Urinary bladder (tissue), 4 donors: Measurements from ENCODE around the gene NOX3. TPM values are rescaled to one million over a fixed set of nuclear protein-coding genes. Genes with fewer than 3 reads are reported as not detected.

Experiments
- DNase-seq: peaks from one replicate; pipeline ENCODE4 v3.0.0-alpha.2; 2015; ENCODE audit errors: extremely low spot score
- H3K27ac ChIP-seq: one replicate; pipeline ENCODE4 v1.5.1; 2013; ENCODE audit warnings: low read depth, mild to moderate bottlenecking, moderate library complexity
- H3K36me3 ChIP-seq: one replicate; pipeline ENCODE4 v1.6.1; 2013; ENCODE audit warnings: mild to moderate bottlenecking, moderate library complexity; ENCODE audit not compliant: insufficient read depth
- H3K4me1 ChIP-seq: one replicate; pipeline ENCODE4 v1.6.1; 2013; ENCODE audit warnings: mild to moderate bottlenecking, moderate library complexity; ENCODE audit not compliant: insufficient read depth
- H3K4me3 ChIP-seq: one replicate; pipeline ENCODE4 v1.5.1; 2013; ENCODE audit warnings: low read depth, low read length
- WGBS: extraction: QIAGEN DNeasy Blood & Tissue Kit; methylation state at CpG from one replicate; pipeline ENCODE4 v1.1.7; 2013; 5-methylcytosine and 5-hydroxymethylcytosine counted together
- polyA plus RNA-seq: library from polyadenylated mRNA; stranded (reverse); fragments of 200-250 nt; gene quantifications from one replicate; pipeline ENCODE4 v1.2.3, GENCODE V29; 2013
- total RNA-seq: library from RNA; depleted of rRNA; stranded (reverse); fragments of >200 nt; gene quantifications from one replicate; pipeline ENCODE4 v1.2.3, GENCODE V29; 2014
- donor health status: healthy with polysubstance abuse.
- donor health status: healthy.

NOX3 gene
- total and polyA plus RNA-seq, 2 donors: not detected

- no peak overlapping the region for H3K27ac ChIP-seq
- WGBS: 70% methylated on average over 10 of the region's 10 CpGs
Measured at GRCh38 chr6:155411154-155412052, 44.2 kb downstream of the NOX3 start.

DNA sequence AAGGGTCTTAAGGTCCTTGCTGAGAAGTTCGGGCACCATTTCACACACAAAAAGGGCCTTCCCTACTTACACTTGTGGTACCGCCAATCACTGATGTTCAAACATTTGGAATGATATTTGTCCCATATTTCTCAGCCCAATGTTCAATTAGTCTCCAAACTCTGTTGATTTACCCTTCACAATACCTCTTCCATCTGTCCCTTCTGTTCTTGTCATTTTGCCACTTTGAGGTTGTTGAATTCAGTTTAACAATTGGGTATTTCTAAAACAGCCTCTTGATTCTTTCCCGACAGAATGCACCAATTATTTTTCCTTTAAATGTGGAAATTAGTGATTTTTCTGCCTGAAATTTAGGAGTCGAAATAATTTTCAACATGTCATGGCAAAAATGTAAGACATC, 46.2 kb downstream of the NOX3 start:
- DNase-seq: no peak
- WGBS: 90% methylated on average over 4 of the region's 4 CpGs
- Histone ChIP-seq H3K27ac (no peak overlapping the region), H3K4me3 (no peak overlapping the region), H3K36me3 (no peaks in the 10 kb centered on the region), H3K4me1 (no peaks in the 10 kb centered on the region)

More at GRCh38 chr6:155411154-155412052, 44.2 kb downstream of the NOX3 start:
- no peak overlapping the region for H3K4me3 ChIP-seq
- H3K36me3 ChIP-seq: no peaks in the 10 kb centered on the region
- DNase-seq: no peak
- H3K4me1 ChIP-seq: no peaks in the 10 kb centered on the region

GRCh38 chr6:155408981-155409380, 46.7 kb downstream of the NOX3 start:
- no peak overlapping the region for H3K4me3 ChIP-seq
- WGBS: 90% methylated on average over 9 of the region's 9 CpGs
- no peaks in the 10 kb centered on the region for H3K4me1 ChIP-seq
- DNase-seq: no peak
- H3K27ac ChIP-seq: no peak overlapping the region
- H3K36me3 ChIP-seq: no peaks in the 10 kb centered on the region

DNA sequence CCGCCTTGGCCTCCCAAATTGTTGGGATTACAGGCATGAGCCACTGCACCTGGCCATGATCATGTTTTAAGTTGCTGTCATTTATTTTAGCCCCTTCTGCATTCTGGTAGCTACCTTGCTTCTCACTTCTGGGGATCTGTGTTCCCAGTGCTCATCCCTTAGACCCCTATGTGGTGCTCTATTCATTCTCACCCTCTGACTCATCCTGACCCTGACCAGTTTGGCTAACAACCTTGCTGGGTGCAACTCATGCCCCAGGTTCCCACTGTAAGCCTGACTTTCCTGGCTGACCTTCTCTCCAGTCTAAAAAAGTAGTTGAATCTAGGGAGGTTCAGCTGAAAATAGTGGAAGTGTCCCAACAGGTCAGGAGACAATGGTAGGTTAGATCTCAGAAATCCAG, 47.4 kb downstream of the NOX3 start:
- WGBS: 95% methylated on average over 1 of the region's 1 CpG
- Histone ChIP-seq H3K4me1 (no peaks in the 10 kb centered on the region), H3K36me3 (no peaks in the 10 kb centered on the region), H3K4me3 (no peak overlapping the region), H3K27ac (no peak overlapping the region)
- DNase-seq: no peak

- WGBS: 76% methylated on average over 1 of the region's 1 CpG
- H3K4me3 ChIP-seq: no peak overlapping the region
- no peaks in the 10 kb centered on the region for H3K4me1 ChIP-seq
- H3K36me3 ChIP-seq: no peaks in the 10 kb centered on the region
- DNase-seq: no peak
- H3K27ac ChIP-seq: no peak overlapping the region
Measured at GRCh38 chr6:155406801-155407200, 48.8 kb downstream of the NOX3 start.

GRCh38 chr6:155404937-155405336, 50.7 kb downstream of the NOX3 start:
- no peaks in the 10 kb centered on the region for H3K36me3 ChIP-seq
- H3K27ac ChIP-seq: no peak overlapping the region
- no peak overlapping the region for H3K4me3 ChIP-seq
- DNase-seq: no peak
- 79% methylated on average over 3 of the region's 3 CpGs for WGBS
- H3K4me1 ChIP-seq: no peaks in the 10 kb centered on the region

- H3K27ac ChIP-seq: no peak overlapping the region
- H3K36me3 ChIP-seq: no peaks in the 10 kb centered on the region
- no peaks in the 10 kb centered on the region for H3K4me1 ChIP-seq
- peak; percentile 51 for DNase-seq
- no peak overlapping the region for H3K4me3 ChIP-seq
- WGBS: 73% methylated on average over 7 of the region's 7 CpGs
Measured at GRCh38 chr6:155402656-155403304, 52.9 kb downstream of the NOX3 start.

DNA sequence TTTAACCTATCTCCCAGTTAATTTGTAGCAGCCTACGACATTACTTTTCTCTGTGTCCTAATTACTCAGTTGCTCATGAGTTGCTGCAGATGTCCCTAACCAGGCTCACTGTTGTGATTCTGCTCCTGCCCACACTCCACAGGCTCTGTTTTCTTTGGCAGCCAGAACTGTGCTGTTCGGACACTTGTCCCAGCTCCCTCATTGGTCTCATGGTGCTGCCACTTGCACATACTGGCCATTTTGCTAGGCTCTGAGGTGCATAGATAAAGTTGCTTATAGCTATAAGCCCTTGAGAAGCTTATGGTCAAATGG, 55.0 kb downstream of the NOX3 start:
- H3K4me3 ChIP-seq: no peak overlapping the region
- no peaks in the 10 kb centered on the region for H3K4me1 ChIP-seq
- H3K27ac ChIP-seq: no peak overlapping the region
- DNase-seq: no peak
- WGBS: 92% methylated on average over 2 of the region's 2 CpGs
- no peaks in the 10 kb centered on the region for H3K36me3 ChIP-seq

DNA sequence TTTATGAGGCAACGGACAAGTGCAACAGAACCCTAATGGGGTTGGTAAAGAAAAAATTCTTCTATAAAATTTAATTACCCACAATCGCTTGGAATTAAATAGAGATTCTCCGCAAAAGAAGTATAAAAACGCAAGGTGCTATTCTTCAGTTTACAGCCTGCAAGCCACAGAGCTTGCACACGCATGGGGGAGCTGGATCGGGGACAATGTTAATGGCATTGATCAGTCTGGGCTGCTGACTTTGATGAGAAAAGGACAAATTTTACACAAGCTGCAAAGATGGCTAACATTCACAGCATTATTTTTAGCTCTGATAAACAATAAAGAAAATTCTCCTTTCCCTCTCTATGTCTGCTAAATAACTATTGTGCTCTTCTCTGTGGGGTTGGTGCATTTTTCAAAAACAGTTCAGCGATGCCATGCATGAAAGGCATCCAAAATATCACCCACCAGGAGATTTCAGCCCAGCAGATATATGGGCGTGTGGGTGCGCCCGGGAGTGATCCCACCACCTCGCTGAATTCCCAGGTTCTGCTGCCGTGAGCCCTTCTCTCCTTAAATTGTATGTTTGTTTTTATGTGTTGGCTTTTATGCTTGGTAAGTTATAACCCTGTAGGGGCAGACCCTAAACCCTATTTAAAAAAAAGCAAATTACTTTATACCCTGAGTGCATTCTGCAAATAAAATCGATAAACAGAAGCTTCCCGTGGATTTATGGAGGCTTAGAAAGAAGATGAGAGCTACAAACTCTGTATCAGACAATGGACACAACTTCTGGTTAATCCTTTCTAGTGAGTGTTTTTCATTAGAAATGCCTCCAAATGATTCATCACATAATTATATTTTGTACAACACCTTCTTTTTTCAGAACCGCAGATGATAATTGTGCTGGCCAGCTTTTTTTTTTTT, 55.6 kb downstream of the NOX3 start:
- H3K27ac ChIP-seq: no peak overlapping the region
- no peaks in the 10 kb centered on the region for H3K4me1 ChIP-seq
- 59% methylated on average over 15 of the region's 15 CpGs for WGBS
- no peak overlapping the region for H3K4me3 ChIP-seq
- no peaks in the 10 kb centered on the region for H3K36me3 ChIP-seq
- no peak for DNase-seq

- no peaks in the 10 kb centered on the region for H3K4me1 ChIP-seq
- no peak overlapping the region for H3K4me3 ChIP-seq
- H3K27ac ChIP-seq: no peak overlapping the region
- 63% methylated on average over 5 of the region's 5 CpGs for WGBS
- no peak for DNase-seq
- no peaks in the 10 kb centered on the region for H3K36me3 ChIP-seq
Measured at GRCh38 chr6:155399062-155399744, 56.4 kb downstream of the NOX3 start.

DNA sequence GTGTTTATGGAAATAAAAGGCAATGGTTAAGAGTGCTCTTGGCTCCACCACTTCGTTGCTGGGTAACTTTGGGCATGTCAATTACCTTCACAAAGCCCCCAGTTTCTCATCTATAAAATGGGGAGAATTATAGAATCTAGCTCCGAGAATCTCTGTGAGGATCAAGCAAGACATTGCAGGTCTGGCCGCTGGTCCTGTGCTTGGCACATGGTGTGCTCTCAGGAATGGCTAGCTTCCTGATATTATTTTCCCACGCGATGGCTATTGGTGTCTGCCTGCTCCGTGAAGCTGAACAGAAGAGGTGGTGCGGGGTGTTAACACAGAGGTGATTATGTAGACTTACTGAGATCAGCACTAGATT, 57.0 kb downstream of the NOX3 start:
- WGBS: 82% methylated on average over 7 of the region's 7 CpGs
- no peak for DNase-seq
- Histone ChIP-seq H3K4me1 (no peaks in the 10 kb centered on the region), H3K36me3 (no peaks in the 10 kb centered on the region), H3K27ac (no peak overlapping the region), H3K4me3 (no peak overlapping the region)

DNA sequence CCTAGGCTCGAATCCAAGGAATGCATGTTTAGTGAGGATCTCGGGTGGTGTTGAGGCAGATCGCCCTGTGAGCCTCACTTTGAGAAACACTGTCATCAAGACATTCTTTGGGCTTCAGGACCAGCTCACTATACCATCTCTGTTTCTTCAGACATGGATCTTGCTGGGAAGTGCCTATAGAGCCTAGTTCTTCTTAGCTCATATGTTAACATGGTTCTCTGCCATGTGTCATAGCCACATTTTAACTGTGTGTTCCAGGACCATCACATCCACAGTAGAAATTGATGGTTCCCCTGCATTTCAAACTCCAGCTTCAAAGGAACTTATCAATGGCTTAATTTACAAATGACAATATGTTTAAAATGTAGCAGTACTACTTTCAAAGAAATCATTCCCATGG, 57.4 kb downstream of the NOX3 start:
- Histone ChIP-seq H3K27ac (no peak overlapping the region), H3K36me3 (no peaks in the 10 kb centered on the region), H3K4me1 (no peaks in the 10 kb centered on the region), H3K4me3 (no peak overlapping the region)
- no peak for DNase-seq
- WGBS: 43% methylated on average over 3 of the region's 3 CpGs

DNA sequence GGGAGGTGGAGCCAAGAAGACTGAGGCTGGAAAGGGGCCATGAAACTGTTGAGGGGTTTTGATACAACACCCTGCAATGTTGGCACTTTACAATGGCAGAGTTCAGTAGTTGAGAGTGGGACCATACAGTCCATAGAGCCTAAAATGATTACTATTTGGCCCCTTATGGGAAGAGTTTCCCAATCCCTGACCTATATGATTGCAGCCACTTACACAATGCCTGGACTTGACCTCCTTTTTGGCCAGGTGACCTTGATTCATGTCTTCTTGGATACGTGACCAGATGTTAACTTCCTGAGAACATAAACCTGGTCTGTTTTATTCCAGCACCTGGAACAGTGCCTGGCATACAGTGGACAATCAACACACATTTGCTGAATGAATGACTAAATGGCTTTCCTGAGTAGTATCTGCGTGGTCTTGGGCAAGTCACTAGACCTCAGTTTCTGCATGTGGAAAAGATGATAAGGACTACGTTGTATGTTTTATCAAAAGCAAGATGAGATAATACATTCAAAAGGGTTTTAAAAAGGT, 58.4 kb downstream of the NOX3 start:
- no peak overlapping the region for H3K4me3 ChIP-seq
- H3K36me3 ChIP-seq: no peaks in the 10 kb centered on the region
- H3K4me1 ChIP-seq: no peaks in the 10 kb centered on the region
- no peak overlapping the region for H3K27ac ChIP-seq
- DNase-seq: no peak
- WGBS: 86% methylated on average over 3 of the region's 3 CpGs
